Mesenchymal stem cell (in vitro differentiated cells and primary cell): ENCODE data around the gene SST.
A peak's percentile ranks its signal among the peaks of the same experiment; 100 is the strongest.

Experiments used
- DNase-seq: peaks from one replicate; pipeline ENCODE4 v3.0.0-alpha.2; 2013
- H2AFZ ChIP-seq: one replicate; pipeline ENCODE4 v1.6.1; 2013; ENCODE audit warnings: low read depth, mild to moderate bottlenecking, control low read depth, inconsistent platforms, low read length, moderate library complexity
- H2AK5ac ChIP-seq: 2 replicates; pipeline ENCODE4 v1.6.1; 2013; ENCODE audit warnings: low read length, moderate library complexity, mild to moderate bottlenecking, inconsistent platforms; ENCODE audit not compliant: severe bottlenecking
- H2BK120ac ChIP-seq: one replicate; pipeline ENCODE4 v1.6.1; 2013; ENCODE audit warnings: low read depth, mild to moderate bottlenecking, inconsistent platforms, low read length, moderate library complexity
- H2BK12ac ChIP-seq, 2 experiments: one replicate each; pipeline ENCODE4 v1.6.1; 2013; ENCODE audit warnings: inconsistent platforms in 2 of 2, low read length in 2 of 2, mild to moderate bottlenecking in 2 of 2, moderate library complexity in 2 of 2, control low read depth in 1 of 2
- H2BK15ac ChIP-seq: one replicate; pipeline ENCODE4 v1.6.1; 2013; ENCODE audit warnings: mild to moderate bottlenecking, low read depth, inconsistent platforms; ENCODE audit not compliant: poor library complexity, severe bottlenecking
- H2BK5ac ChIP-seq: 2 replicates; pipeline ENCODE4 v1.6.1; 2013; ENCODE audit warnings: low read depth, mild to moderate bottlenecking, low read length, control low read depth, inconsistent platforms; ENCODE audit not compliant: poor library complexity, severe bottlenecking
- H3K14ac ChIP-seq, 2 experiments: one replicate each; pipeline ENCODE4 v1.6.1; 2013; ENCODE audit warnings: inconsistent platforms in 2 of 2, low read length in 2 of 2, control low read depth in 1 of 2, mild to moderate bottlenecking in 1 of 2, moderate library complexity in 1 of 2
- H3K18ac ChIP-seq, 2 experiments: one replicate each; pipeline ENCODE4 v1.6.1; 2013; ENCODE audit warnings: inconsistent platforms in 2 of 2, low read length in 2 of 2, control low read depth in 1 of 2, low read depth in 1 of 2, mild to moderate bottlenecking in 1 of 2
- H3K23ac ChIP-seq, 2 experiments: one replicate each; pipeline ENCODE4 v1.6.1; 2013; ENCODE audit warnings: inconsistent platforms in 2 of 2, low read length in 2 of 2, mild to moderate bottlenecking in 2 of 2, moderate library complexity in 2 of 2, control low read depth in 1 of 2
- H3K27ac ChIP-seq: 2 replicates; pipeline ENCODE4 v1.5.1; 2013; ENCODE audit warnings: mild to moderate bottlenecking, moderate library complexity, low read length, control low read depth, inconsistent platforms; ENCODE audit not compliant: poor library complexity, severe bottlenecking
- H3K27me3 ChIP-seq, 2 experiments: 2 replicates each; pipeline versions ENCODE4 v1.6.1 to v1.7.0; 2013; ENCODE audit warnings: low read length in 2 of 2, mild to moderate bottlenecking in 2 of 2, moderate library complexity in 2 of 2, control low read depth in 1 of 2, inconsistent platforms in 1 of 2; ENCODE audit not compliant: control insufficient read depth in 1 of 2, insufficient read depth in 1 of 2
- H3K36me3 ChIP-seq, 2 experiments: 2 replicates each; pipeline versions ENCODE4 v1.6.1 to v1.7.0; 2013; ENCODE audit warnings: low read length in 2 of 2, control low read depth in 1 of 2, inconsistent platforms in 1 of 2, low read depth in 1 of 2, mild to moderate bottlenecking in 1 of 2; ENCODE audit not compliant: insufficient read depth in 2 of 2, control insufficient read depth in 1 of 2
- H3K4ac ChIP-seq, 2 experiments: one replicate each; pipeline ENCODE4 v1.6.1; 2013; ENCODE audit warnings: inconsistent platforms in 2 of 2, low read length in 2 of 2, mild to moderate bottlenecking in 2 of 2, moderate library complexity in 2 of 2, control low read depth in 1 of 2, low read depth in 1 of 2
- H3K4me1 ChIP-seq: 2 replicates; pipeline ENCODE4 v1.6.1; 2013; ENCODE audit warnings: low read depth, low read length, control low read depth; ENCODE audit not compliant: control insufficient read depth, insufficient read depth
- H3K4me2 ChIP-seq: 2 replicates; pipeline ENCODE4 v1.6.1; 2013; ENCODE audit warnings: low read length, mild to moderate bottlenecking, inconsistent platforms; ENCODE audit not compliant: poor library complexity, severe bottlenecking
- H3K4me3 ChIP-seq, 2 experiments: 2 replicates each; pipeline versions ENCODE4 v1.5.1 to v1.7.0; 2013; ENCODE audit warnings: low read length in 2 of 2, mild to moderate bottlenecking in 2 of 2, control low read depth in 1 of 2, low read depth in 1 of 2; ENCODE audit not compliant: insufficient read depth in 1 of 2
- H3K79me1 ChIP-seq: replicated peaks from 2 replicates; pipeline ENCODE4 v1.6.1; 2013; ENCODE audit warnings: mild to moderate bottlenecking, control low read depth, low read length, inconsistent platforms; ENCODE audit not compliant: poor library complexity, severe bottlenecking
- H3K9ac ChIP-seq: 2 replicates; pipeline ENCODE4 v1.7.0; 2013; ENCODE audit warnings: mild to moderate bottlenecking, low read length, moderate library complexity
- H3K9me3 ChIP-seq: 2 replicates; pipeline ENCODE4 v1.7.0; 2013; ENCODE audit warnings: mild to moderate bottlenecking, low read length; ENCODE audit not compliant: control insufficient read depth
- H4K8ac ChIP-seq: one replicate; pipeline ENCODE4 v1.6.1; 2013; ENCODE audit warnings: inconsistent platforms, mild to moderate bottlenecking, low read length, moderate library complexity
- H4K91ac ChIP-seq: one replicate; pipeline ENCODE4 v1.6.1; 2013; ENCODE audit warnings: mild to moderate bottlenecking, low read length, inconsistent platforms
- whole genome bisulfite sequencing: methylation state at CpG from one replicate; pipeline ENCODE4 v1.1.7; 2013; ENCODE audit warnings: mixed read lengths; 5-methylcytosine and 5-hydroxymethylcytosine counted together

The SST gene

DNA sequence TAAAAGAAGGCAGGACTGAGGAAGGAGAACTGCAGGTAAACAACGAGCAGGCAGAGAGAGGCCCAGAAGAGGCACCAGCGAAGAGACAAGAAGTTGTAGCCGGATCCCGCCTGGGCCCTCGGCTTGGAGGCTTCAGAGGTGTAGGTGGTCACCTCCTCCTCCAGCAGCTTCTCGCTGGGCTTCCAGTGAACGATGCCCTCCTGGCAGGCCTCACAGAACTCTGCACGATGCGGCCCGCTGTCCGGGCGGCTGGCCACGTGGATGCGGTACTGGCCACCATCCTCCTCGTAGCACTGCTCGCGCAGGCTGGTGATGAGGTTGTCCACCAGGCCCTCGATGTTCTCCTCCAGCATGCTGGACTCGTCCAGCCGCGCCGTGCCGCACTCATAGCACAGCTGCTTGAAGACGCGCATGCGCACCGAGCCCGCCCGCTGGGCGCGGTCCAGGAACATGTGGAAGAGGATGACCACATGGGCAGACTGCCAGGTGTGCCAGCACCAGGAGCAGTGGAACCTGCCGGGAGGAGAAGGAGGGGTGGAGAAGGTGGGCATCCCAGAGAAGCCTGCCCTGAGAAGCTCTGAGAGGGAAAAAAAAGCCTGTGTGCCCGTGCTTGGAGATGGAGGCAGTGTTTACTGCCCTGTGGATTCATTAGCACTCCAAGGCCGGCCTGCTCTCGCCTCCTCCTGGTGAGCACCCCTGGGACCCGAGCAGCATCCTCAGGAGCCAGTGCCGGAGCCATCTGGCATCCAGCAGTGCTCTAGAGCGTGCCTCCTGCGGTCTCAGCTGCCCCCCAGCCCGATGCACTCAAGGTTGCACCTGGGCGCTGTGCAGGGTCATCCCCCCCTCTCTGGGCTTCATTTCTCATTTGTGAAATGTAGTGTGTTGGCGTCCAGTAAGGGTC lies 28.6 kb upstream of the SST start:
- no peak overlapping the region for H2AFZ ChIP-seq
- no peak overlapping the region for H2AK5ac ChIP-seq
- H2BK12ac ChIP-seq, result no peak overlapping the region
- no peak overlapping the region for H3K4me2 ChIP-seq
- H3K4ac ChIP-seq, result no peak overlapping the region
- H3K36me3 ChIP-seq, result no peaks in the 10 kb centered on the region
- H3K27ac ChIP-seq, result no peak overlapping the region
- 90% methylated on average over 35 of the region's 42 CpGs for WGBS
- no peak overlapping the region for H3K9ac ChIP-seq
- H4K91ac ChIP-seq, result peak overlapping the region; percentile 35
- no peak for DNase-seq
- H4K8ac ChIP-seq, result no peak overlapping the region
- no peak overlapping the region for H2BK5ac ChIP-seq
- H2BK15ac ChIP-seq, result no peak overlapping the region
- H3K14ac ChIP-seq, result no peak overlapping the region
- H3K9me3 ChIP-seq, result no peaks in the 10 kb centered on the region
- H3K4me3 ChIP-seq, result no peak overlapping the region
- no peak overlapping the region for H2BK120ac ChIP-seq
- no peaks in the 10 kb centered on the region for H3K4me1 ChIP-seq
- no peak overlapping the region for H3K23ac ChIP-seq
- H3K79me1 ChIP-seq, result no peaks in the 10 kb centered on the region
- peaks cover 12 to 36% of the 10 kb centered on the region in 2 experiments for H3K27me3 ChIP-seq
- H3K18ac ChIP-seq, result no peak overlapping the region

- Histone ChIP-seq H4K91ac (no peak overlapping the region), H3K27me3 (peaks cover 19 to 38% of the 10 kb centered on the region in 2 experiments), H3K27ac (no peak overlapping the region), H3K14ac (no peak overlapping the region), H3K4me1 (no peaks in the 10 kb centered on the region), H3K18ac (no peak overlapping the region), H2BK5ac (no peak overlapping the region), H2BK120ac (no peak overlapping the region), H3K9me3 (no peaks in the 10 kb centered on the region), H2AFZ (no peak overlapping the region), H3K4me2 (no peak overlapping the region), H3K4me3 (no peak overlapping the region), H3K36me3 (no peaks in the 10 kb centered on the region), H3K79me1 (no peaks in the 10 kb centered on the region), H2BK15ac (no peak overlapping the region), H2AK5ac (no peak overlapping the region), H3K23ac (no peak overlapping the region), H3K4ac (no peak overlapping the region), H4K8ac (no peak overlapping the region), H2BK12ac (no peak overlapping the region), H3K9ac (no peak overlapping the region)
- no peak for DNase-seq
- 50% methylated on average over 2 of the region's 4 CpGs for WGBS
Measured at GRCh38 chr3:187696021-187696420, 25.8 kb upstream of the SST start.

DNA sequence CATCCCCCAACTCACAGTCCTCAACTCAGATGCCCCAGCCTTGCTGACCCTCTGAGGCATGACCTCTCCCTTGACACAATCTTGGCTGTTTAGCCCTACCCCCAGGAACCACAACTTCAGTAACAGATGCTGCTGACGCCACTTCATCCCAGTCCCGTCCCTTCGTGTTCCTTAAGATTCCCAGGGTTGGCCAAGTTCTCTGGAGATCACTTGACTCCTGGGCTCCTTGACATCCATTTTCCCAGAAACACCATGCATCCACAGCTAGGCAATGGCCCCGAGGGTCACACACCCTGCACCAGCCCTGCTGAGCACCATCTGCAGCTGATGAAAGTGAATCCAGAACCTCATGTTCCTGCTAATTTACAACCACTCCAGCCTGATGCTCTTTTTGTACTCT lies 25.3 kb upstream of the SST start:
- Histone ChIP-seq H4K8ac (no peak overlapping the region), H3K4me1 (no peaks in the 10 kb centered on the region), H2BK12ac (no peak overlapping the region), H3K4ac (no peak overlapping the region), H3K14ac (no peak overlapping the region), H3K4me3 (no peak overlapping the region), H3K4me2 (no peak overlapping the region), H2AFZ (no peak overlapping the region), H2AK5ac (no peak overlapping the region), H3K9ac (no peak overlapping the region), H3K23ac (no peak overlapping the region), H2BK5ac (no peak overlapping the region), H4K91ac (no peak overlapping the region), H3K79me1 (no peaks in the 10 kb centered on the region), H3K27ac (no peak overlapping the region), H2BK120ac (no peak overlapping the region), H3K18ac (no peak overlapping the region), H3K36me3 (no peaks in the 10 kb centered on the region), H3K9me3 (no peaks in the 10 kb centered on the region), H3K27me3 (peaks cover 19 to 38% of the 10 kb centered on the region in 2 experiments), H2BK15ac (no peak overlapping the region)
- no peak for DNase-seq
- WGBS, result 82% methylated on average over 4 of the region's 4 CpGs

GRCh38 chr3:187694801-187695200 lies 24.6 kb upstream of the SST start:
- H3K4me1 ChIP-seq, result no peaks in the 10 kb centered on the region

More at GRCh38 chr3:187694801-187695200, 24.6 kb upstream of the SST start:
- Histone ChIP-seq H2BK120ac (no peak overlapping the region), H2BK15ac (no peak overlapping the region), H2BK12ac (no peak overlapping the region), H2AK5ac (no peak overlapping the region), H3K4me2 (no peak overlapping the region), H3K9me3 (no peaks in the 10 kb centered on the region), H3K27ac (no peak overlapping the region), H2AFZ (no peak overlapping the region), H4K91ac (no peak overlapping the region), H3K4me3 (no peak overlapping the region), H3K14ac (no peak overlapping the region), H3K23ac (no peak overlapping the region), H3K18ac (no peak overlapping the region), H2BK5ac (no peak overlapping the region), H3K27me3 (peaks cover 19 to 32% of the 10 kb centered on the region in 2 experiments), H3K36me3 (no peaks in the 10 kb centered on the region), H3K9ac (no peak overlapping the region), H3K79me1 (no peaks in the 10 kb centered on the region), H3K4ac (no peak overlapping the region), H4K8ac (no peak overlapping the region)
- peak; percentile 20 for DNase-seq
- 87% methylated on average over 3 of the region's 3 CpGs for WGBS
